Activated CD4-positive, alpha-beta T cell treated with anti-CD3 and anti-CD28 coated beads, Interleukin-2, Interleukin-4, amounts not matched to agents 100 ng/mL and 50 ng/mL, durations not matched to agents 16 hours and 8 hours (primary cell): ENCODE measurements around the gene CRIM1.

Experiments
- DNase-seq: peaks from one replicate; pipeline ENCODE4 v3.0.0-alpha.2; 2020; ENCODE audit warnings: low spot score

Gene CRIM1

DNA sequence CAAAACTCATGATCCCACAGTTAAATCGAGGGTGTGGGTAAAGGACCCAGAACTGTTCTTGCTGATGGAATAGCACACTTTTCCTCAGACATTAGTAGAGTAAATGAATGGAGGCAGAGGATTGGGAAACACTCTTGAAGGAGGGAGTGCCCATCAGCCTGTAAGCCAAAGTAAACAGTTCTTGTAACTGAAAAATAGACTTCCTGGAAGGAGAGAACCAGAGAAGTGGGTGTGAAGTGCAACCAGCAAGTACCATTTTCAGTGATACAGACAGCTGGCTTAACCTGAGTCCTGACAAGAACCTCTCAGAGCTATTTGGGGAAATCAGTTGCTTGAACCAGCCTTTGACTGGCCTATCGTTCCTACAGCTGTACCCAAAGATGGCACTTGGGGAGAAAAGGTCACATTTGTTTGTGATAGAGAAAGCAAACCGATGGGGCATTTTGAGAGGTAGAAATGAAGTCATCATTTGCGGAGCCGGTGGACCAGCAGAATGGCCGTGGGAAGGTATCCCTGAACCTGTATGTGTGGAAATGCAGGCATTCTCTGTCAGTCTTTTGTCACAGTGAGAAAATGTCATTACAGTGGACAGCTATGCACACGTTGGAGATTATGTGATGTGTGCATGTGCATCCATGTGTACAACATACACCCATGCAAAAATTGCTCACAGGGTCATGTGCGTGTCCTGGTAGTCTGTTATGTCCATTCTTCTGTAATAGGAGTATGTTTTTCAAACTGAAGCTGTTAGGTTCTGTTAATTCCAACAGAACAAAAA is 17.8 kb downstream of the CRIM1 start:
- DNase-seq: no peak

- DNase-seq: no peak
Measured at GRCh38 chr2:36374585-36374984, 19.0 kb downstream of the CRIM1 start.

- DNase-seq: no peak
Measured at GRCh38 chr2:36376319-36376765, 20.8 kb downstream of the CRIM1 start.

DNA sequence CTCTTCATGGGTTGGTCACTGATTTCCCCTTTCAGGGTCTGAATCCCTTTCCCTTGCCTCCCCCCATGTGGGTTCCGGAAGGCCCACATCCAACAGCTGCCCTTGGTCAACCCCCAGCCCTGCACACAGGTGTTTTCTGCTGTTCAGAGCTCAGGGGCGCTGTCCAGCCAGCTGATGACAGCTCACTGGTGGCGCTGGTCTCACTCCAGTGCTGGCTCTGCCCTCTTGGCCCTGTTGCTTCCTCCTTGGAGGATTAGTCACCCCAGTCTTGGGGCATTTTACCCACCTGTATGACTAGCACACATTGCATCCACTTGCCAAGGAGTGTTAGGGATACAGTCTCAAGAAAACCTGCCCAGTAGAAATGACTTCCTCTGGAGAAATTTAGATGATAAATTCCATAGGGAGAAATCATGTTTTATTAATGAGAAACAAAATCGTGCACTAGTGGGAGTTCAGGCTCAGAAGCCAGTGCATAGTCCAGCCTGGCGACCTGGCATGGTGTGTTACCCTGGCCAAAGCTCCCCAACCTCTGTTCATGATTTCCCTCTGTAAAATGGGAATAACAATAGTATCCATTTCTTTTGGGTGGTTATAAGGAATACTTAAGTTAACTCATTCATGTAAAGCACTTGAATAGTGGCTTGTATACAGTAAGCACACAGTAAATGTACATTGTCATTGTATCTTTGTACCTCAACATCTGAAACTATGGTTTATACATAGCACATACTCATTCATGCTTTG is 21.6 kb downstream of the CRIM1 start:
- DNase-seq: no peak

- no peak for DNase-seq
Measured at GRCh38 chr2:36379710-36380448, 24.3 kb downstream of the CRIM1 start.

- DNase-seq: no peak
Measured at GRCh38 chr2:36380624-36381481, 25.3 kb downstream of the CRIM1 start.

GRCh38 chr2:36381993-36382392 is 26.4 kb downstream of the CRIM1 start:
- no peak for DNase-seq

DNA sequence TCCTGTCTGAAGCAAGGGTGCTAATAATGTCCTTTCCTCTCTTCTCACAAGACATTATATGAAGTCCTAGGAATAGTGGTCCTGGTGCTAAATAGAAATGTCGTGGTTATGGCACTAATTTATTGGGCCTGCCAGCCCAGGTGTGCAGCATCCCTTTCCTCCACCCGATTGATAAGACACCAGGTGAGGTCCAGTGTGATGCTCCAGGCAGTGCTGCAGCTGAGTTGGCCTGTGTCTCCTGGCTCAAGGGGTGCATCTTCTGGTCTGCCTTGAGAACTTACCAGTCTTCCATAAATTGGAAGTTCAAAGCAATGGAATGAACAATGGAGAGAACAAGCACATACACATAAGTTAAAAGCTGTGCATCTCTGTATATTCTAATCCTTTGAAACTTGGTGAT is 26.9 kb downstream of the CRIM1 start:
- DNase-seq: no peak

DNA sequence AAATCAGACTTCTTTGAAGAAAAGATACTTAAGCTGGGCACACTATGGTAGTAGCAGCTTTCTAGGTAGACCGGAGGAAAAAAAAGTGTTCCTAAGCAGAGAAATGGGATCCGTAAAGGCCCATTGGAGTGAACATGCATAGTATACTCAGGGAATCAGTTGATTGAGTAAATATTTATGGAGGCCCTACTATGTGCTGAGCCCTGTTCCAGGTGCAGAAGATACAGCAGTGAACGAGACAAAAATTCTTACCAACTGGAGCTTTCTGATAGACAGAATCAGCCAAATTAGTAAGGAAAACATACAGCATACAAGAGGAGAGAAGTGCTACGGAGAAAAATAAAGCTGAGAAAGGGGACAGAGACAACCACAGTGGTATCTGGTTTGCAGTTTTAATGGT is 28.1 kb downstream of the CRIM1 start:
- DNase-seq: no peak

- DNase-seq: no peak
Measured at GRCh38 chr2:36384454-36384853, 28.9 kb downstream of the CRIM1 start.

DNA sequence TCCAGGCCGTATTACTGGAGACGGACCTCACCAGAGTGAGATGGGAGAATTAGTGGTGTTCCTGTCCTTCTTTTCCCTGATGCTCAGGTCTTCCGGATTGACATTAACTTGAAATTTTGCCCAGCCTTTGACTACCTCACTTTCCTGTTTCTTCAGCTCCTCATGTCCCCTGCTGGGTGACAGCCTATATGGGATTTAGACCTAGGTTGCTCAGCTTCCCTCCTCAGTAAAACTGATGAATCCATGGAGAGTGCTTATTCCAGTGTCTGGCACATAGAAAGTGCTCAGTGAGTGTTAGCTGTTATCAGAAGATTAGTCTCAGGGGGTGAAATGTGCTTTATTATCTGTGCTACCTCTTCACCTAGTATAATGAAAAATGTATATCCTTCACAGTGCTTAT is 30.0 kb downstream of the CRIM1 start:
- no peak for DNase-seq

- peak; percentile 41 for DNase-seq
Measured at GRCh38 chr2:36387258-36387916, 31.8 kb downstream of the CRIM1 start.

DNA sequence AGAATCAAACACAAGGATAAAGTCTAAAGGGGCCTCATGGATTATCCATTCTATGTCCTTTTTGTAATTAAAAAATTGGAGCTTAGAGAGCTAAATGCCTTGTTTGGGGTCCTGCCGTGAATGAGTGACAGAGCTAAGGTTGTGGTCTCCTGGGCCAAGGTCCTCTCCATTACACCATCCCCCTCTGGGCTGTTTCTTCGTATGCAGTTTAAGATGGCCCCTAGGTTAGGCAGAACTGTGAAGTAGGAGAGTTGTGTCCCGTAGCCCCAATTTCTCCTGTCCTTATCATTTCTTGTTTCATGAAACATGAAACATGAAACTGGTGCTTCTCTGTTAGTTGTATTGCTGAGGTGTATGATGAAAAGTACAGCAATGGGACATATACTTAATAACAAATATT is 32.9 kb downstream of the CRIM1 start:
- DNase-seq: no peak

DNA sequence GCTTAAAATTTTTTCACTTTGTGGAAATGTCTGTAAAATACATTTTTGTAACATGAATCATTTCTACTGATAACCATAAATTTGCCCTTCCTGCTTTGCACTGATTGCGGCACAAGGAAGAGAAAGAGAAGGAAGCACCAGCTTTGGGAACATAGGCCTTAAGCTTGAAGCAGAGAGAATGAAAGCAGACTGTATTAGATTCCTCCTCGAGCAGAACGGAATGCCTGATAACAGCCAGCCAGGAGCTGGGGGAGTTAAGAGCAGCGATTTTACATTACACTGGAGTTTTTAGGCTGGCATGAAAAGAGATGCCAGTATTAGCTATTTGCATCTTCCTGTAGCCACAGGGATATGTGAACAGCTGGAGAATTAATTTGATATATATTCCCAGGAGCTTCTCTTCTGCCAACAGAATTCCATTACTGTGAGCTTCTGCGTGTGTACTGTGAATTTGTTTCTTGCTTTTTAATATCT is 33.5 kb downstream of the CRIM1 start:
- no peak for DNase-seq

DNA sequence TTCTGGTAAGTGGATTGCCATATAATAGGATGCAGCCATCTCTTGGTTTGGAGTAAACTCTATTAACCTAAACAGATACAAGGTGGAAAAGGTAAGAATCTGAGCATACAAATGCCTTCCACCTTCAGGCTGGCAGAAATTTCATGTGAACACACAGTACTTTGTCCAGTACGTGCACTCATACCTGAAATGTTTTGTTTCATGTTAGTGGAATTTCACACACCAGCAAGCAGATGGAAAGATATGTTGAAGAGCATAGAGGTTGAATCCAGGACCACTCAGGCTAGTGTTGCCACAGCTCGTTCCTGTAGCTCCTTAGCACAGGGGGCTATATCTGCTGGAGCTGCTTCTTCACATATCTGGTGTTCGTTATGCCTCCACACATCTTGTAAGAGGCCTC is 34.0 kb downstream of the CRIM1 start:
- no peak for DNase-seq

- DNase-seq: no peak
Measured at GRCh38 chr2:36392571-36393255, 37.1 kb downstream of the CRIM1 start.

GRCh38 chr2:36393738-36394256 is 38.2 kb downstream of the CRIM1 start:
- DNase-seq: no peak

DNA sequence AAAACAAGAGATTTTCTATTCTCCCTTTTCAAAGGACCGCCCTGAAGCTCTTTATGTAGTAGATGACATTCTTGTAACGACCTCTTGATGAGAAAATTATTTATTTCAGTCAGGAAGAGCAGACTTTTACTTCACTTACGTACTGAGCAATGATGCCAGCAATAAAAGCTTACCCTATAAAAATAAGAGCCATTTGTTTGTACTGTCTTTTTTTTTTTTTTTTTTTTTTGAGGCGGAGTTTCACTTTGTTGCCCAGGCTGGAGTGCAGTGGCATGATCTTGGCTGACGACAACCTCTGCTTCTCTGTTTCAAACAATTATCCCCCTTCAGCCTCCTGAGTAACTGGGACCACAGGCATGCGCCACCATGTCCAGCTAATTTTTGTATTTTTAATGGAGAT is 39.2 kb downstream of the CRIM1 start:
- DNase-seq: no peak

DNA sequence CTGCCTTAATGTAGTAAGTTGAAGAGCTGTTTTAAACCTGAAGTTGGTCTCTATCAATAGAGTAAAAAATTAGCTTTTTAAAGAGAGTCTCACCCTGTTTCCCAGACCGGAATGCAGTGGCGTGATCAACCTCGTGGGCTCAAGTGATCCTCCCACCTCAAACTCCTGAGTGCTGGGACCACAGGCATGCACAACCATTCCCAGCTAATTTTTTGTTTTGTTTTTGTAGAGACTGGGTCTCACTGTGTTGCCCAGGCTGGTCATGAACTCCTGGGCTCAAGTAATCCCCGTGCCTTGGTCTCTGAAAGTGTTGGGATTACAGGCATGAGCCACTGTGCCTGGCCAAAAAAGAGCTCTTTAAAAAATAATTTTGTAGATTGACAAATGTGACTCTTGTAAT is 40.3 kb downstream of the CRIM1 start:
- no peak for DNase-seq

DNA sequence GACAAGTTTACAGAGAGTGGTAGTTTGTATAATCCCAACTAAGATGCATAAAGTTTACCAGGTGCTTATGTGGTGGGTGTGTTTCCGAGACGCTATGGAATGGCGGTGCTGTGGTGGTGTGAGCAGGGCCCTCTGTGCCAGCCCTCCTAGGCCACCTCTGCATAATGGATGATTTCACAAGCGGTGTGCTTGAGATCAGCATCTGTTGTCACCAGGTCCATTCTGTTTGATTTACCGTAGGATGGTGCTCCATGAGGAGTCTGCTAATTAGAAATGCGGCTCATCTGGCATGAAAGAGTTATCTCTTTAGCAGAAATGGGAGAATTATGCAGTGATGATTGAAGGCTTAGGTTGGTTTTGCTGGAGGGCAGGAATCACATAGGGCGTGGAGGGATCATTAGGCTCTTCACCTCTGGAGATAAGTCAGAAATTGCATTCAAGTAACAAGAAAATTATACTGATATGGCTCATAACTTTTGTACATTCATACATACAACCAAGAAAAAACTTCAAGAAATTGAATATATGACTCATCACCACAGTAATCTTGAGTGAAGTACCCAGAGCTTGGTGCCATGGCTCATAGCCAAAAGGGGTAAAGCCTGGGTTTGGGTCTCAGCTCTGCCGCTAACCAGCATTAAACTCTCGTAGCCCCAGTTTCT is 41.4 kb downstream of the CRIM1 start:
- no peak for DNase-seq
